ENCODE measurements around the gene SELENOM. TPM values are rescaled to one million over a fixed set of nuclear protein-coding genes. Genes with fewer than 3 reads are reported as not detected.

The SELENOM gene
- total RNA-seq, 1 experiment from 2014 or later = 16.3 TPM

GRCh38 chr22:31155422-31155821 lies 48.1 kb upstream of the SELENOM start:
- H3K9me3 Mint-ChIP-seq = peaks cover 6% of the 10 kb centered on the region; the same call in 1 of the 2 replicates
- peaks cover 66% of the 10 kb centered on the region for H3K27me3 Mint-ChIP-seq (ENCODE audit: low read depth)
- DNase-seq (ENCODE audit: low spot score) (no peak), ATAC-seq (no peak)
- H3K4me3 Mint-ChIP-seq = no peak overlapping the region
- no peaks in the 10 kb centered on the region for H3K4me1 Mint-ChIP-seq
- no peak overlapping the region for H3K27ac Mint-ChIP-seq
- TF ChIP-seq RELA (CRISPR knock-in tag; IDR thresholded peaks at IDR 0.05; ENCODE audit: borderline replicate concordance) (no peak), CBFB (CRISPR knock-in tag; IDR thresholded peaks at IDR 0.05; ENCODE audit: low read depth) (no peak), ZNF416 (CRISPR knock-in tag; IDR thresholded peaks at IDR 0.05) (no peak)
- TF ChIP-seq, protein P1, sequence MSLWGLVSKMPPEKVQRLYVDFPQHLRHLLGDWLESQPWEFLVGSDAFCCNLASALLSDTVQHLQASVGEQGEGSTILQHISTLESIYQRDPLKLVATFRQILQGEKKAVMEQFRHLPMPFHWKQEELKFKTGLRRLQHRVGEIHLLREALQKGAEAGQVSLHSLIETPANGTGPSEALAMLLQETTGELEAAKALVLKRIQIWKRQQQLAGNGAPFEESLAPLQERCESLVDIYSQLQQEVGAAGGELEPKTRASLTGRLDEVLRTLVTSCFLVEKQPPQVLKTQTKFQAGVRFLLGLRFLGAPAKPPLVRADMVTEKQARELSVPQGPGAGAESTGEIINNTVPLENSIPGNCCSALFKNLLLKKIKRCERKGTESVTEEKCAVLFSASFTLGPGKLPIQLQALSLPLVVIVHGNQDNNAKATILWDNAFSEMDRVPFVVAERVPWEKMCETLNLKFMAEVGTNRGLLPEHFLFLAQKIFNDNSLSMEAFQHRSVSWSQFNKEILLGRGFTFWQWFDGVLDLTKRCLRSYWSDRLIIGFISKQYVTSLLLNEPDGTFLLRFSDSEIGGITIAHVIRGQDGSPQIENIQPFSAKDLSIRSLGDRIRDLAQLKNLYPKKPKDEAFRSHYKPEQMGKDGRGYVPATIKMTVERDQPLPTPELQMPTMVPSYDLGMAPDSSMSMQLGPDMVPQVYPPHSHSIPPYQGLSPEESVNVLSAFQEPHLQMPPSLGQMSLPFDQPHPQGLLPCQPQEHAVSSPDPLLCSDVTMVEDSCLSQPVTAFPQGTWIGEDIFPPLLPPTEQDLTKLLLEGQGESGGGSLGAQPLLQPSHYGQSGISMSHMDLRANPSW (CRISPR knock-in tag; conservative IDR thresholded peaks at IDR 0.05; ENCODE audit: low read depth) = no peak
- ChIA-PET CTCF (interaction anchor here (0.8 to 1.4 kb wide), 2 partner anchors 67 to 118 kb away, joined by 4 read pairs; no protein-coding TSS in a partner anchor), POLR2A (interaction anchor here (1.0 kb wide), 1 partner anchor 14 kb away, joined by 3 read pairs; no protein-coding TSS in a partner anchor)
- H3K36me3 Mint-ChIP-seq = no peaks in the 10 kb centered on the region

DNA sequence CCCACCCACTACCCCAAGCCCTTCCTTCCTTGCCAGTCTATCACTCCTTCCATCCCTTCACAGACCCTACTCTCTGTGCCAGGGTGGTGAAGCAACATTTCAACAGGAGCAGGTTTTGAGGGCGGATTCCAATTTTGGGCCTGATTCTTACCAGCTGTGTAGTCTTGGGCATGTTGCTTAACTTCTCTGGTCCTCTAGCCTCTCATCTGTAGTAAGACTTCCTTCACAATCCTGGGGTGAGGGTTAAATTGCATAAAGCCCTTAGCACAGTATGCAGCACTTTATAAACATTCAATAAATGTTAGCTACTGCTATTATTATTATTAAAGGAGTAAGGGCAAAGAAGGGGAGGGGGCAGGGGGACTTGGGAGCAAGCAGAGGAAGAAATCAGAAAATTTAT lies 47.6 kb upstream of the SELENOM start:
- DNase-seq (ENCODE audit: low spot score) (no peak), ATAC-seq (no peak)
- Mint-ChIP-seq H3K27me3 (ENCODE audit: low read depth) (peaks cover 67% of the 10 kb centered on the region), H3K36me3 (no peaks in the 10 kb centered on the region), H3K9me3 (peaks cover 6% of the 10 kb centered on the region; the same call in 1 of the 2 replicates), H3K4me1 (no peaks in the 10 kb centered on the region), H3K4me3 (no peak overlapping the region), H3K27ac (no peak overlapping the region)
- ChIA-PET POLR2A (interaction anchor here (1.0 kb wide), 1 partner anchor 14 kb away, joined by 3 read pairs; no protein-coding TSS in a partner anchor), CTCF (interaction anchor here (0.6 to 1.4 kb wide), 4 partner anchors 43 to 325 kb away, joined by 3 to 4 read pairs (median 4); no protein-coding TSS in a partner anchor)
- no peak for TF ChIP-seq TEAD4 (CRISPR knock-in tag; IDR thresholded peaks at IDR 0.05)
- no peak for TF ChIP-seq FOXP1 (CRISPR knock-in tag; IDR thresholded peaks at IDR 0.05; ENCODE audit: borderline replicate concordance)
- TF ChIP-seq NR1H2 (CRISPR knock-in tag; IDR thresholded peaks at IDR 0.05) = no peak

DNA sequence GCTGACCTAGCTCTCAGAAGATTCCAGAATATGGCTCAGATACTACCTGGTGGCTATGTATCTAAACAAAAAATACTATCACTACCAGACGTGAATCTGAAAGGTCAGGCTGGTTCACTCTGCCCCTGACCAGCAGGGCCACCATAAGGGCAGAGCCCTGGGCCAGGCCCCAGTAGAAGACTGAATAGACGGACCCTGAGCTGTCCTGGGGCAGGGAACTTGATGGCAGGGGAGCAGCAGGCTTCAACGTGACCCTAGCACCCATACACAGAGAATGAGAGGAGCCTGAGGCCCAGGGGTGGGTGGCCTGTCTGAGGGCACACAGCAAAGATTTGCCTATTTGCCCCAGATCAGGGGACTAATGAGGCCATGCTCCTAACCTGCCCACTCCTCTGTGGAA lies 46.0 kb upstream of the SELENOM start:
- peaks cover 53% of the 10 kb centered on the region for H3K27me3 Mint-ChIP-seq (ENCODE audit: low read depth)
- no peaks in the 10 kb centered on the region for H3K36me3 Mint-ChIP-seq
- CTCF ChIA-PET = interaction anchor here (0.6 kb wide), 1 partner anchor 13 kb away, joined by 3 read pairs; the partner anchor contains the start of gene PLA2G3
- H3K27ac Mint-ChIP-seq = no peak overlapping the region
- H3K4me3 Mint-ChIP-seq = no peak overlapping the region
- ATAC-seq = no peak
- no peak for TF ChIP-seq ZNF317 (CRISPR knock-in tag; IDR thresholded peaks at IDR 0.05; ENCODE audit: borderline replicate concordance, low read depth)
- no peak for TF ChIP-seq ZNF671 (CRISPR knock-in tag; IDR thresholded peaks at IDR 0.05)
- DNase-seq (ENCODE audit: low spot score) = no peak
- no peaks in the 10 kb centered on the region for H3K4me1 Mint-ChIP-seq
- no peaks in the 10 kb centered on the region for H3K9me3 Mint-ChIP-seq
- POLR2A ChIA-PET = no interaction called here

DNA sequence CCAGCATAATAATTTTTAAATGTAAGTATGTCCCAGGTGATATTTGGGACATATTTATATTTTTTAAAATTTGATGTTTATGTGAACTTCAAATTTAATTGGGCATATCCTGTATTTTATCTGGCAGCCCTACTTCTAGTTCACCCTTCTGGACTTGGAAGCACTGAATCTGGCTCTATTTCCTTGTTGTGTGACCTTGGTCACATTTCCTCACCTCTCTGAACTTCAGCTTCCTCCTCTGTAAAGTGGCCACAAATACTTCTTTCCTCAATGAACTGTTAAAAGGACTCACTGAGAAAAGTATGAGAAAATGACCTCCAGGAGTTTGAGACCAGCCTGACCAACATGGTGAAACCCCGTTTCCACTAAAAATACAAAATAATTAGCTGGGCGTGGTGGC lies 44.5 kb upstream of the SELENOM start:
- Mint-ChIP-seq H3K4me1 (no peaks in the 10 kb centered on the region), H3K27ac (no peak overlapping the region), H3K27me3 (ENCODE audit: low read depth) (peaks cover 43% of the 10 kb centered on the region), H3K9me3 (peaks cover 10% of the 10 kb centered on the region), H3K36me3 (peaks cover 3% of the 10 kb centered on the region; the same call in 1 of the 2 replicates), H3K4me3 (no peak overlapping the region)
- POLR2A ChIA-PET = no interaction called here
- no peak for ATAC-seq
- no peak for DNase-seq (ENCODE audit: low spot score)
- CTCF ChIA-PET = interaction anchor here (1.0 to 1.2 kb wide), 4 partner anchors 20 to 121 kb away, joined by 4 to 6 read pairs (median 6); partner anchors contain the start of genes SELENOM and SMTN
- TF ChIP-seq, protein P2, sequence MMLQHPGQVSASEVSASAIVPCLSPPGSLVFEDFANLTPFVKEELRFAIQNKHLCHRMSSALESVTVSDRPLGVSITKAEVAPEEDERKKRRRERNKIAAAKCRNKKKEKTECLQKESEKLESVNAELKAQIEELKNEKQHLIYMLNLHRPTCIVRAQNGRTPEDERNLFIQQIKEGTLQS (CRISPR knock-in tag; conservative IDR thresholded peaks at IDR 0.05) = no peak
- no peak for TF ChIP-seq AR (CRISPR knock-in tag; IDR thresholded peaks at IDR 0.05)
- TF ChIP-seq ZNF416 (CRISPR knock-in tag; IDR thresholded peaks at IDR 0.05) = no peak
- no peak for TF ChIP-seq OVOL2 (CRISPR knock-in tag; IDR thresholded peaks at IDR 0.05; ENCODE audit: borderline replicate concordance)
- TF ChIP-seq CDX4 (CRISPR knock-in tag; IDR thresholded peaks at IDR 0.05; ENCODE audit: borderline replicate concordance) = no peak
- TF ChIP-seq FOXP1 (CRISPR knock-in tag; IDR thresholded peaks at IDR 0.05; ENCODE audit: borderline replicate concordance) = no peak
- TF ChIP-seq FOXP4 (CRISPR knock-in tag; IDR thresholded peaks at IDR 0.05) = no peak
- no peak for TF ChIP-seq HMGXB4 (CRISPR knock-in tag; IDR thresholded peaks at IDR 0.05)
